ENCODE measurements around the gene FAM3A. TPM values are rescaled to one million over a fixed set of nuclear protein-coding genes. Genes with fewer than 3 reads are reported as not detected.
A peak's percentile ranks its signal among the peaks of the same experiment; 100 is the strongest.
"Not testable (repeated sequence)": the region's sequence is repeated elsewhere in the genome, so short reads cannot be mapped to it uniquely, and the experiment has no call there.

The FAM3A gene
- total RNA-seq, 1 donor from 2014 or later = 62.5 TPM

DNA sequence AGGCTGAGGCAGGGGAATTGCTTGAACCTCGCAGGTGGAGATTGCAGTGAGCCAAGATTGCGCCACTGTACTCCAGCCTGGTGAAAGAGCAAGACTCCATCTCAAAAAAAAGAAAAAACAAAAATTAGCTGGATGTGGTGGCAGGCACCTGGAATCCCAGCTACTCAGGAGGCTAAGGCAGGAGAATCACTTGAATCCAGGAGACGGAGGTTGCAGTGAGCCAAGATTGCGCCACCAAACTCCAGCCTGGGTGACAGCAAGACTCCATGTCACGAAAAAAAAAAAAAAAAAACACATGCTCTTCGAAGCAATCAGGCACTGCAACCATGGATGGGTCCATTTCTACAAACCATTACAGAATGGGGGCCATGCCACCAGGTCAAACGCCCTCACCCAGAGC is 24.3 kb upstream of the FAM3A start:
- ATAC-seq; intact Hi-C loops (cut with micrococcal nuclease); DNase-seq: not testable (repeated sequence)

DNA sequence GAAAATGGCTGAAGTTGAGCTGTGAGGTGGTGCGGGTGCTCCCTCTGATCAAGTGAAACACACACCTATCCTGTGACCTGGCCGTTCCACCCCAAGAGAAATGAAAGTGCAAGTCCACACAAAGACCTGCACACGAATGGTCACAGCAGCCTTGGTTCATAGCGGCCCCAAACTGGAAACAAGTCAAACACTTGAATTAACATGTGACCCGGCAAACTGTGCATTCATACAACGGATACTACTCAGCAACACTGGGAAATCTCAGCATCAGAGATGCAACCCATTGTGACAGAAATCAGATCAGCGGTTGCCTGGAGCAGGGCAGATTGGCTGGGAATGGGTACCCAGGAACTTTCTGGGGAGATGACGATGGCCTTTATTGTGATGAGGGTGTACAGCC is 23.0 kb upstream of the FAM3A start:
- ATAC-seq = no peak
- DNase-seq = no peak
- intact Hi-C loops (cut with micrococcal nuclease) = no loop called here

DNA sequence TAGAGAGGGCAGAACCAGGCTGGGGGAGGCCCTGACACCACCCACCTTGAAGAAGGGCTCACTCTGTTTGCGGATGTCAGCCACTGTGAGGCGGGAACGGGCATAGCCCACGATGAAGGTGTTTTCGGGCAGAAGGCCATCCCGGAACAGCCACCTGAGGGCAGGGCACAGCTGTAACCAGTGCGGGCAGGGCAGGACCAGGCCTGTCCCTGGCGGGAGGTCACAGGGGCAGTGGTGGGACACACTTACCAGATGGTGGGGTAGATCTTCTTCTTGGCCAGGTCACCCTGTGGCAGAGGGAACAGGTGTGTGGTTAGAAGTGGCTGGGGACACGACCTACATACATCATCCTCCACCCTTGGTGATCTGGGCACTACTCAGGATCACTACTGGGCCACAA is 19.9 kb upstream of the FAM3A start:
- intact Hi-C loops (cut with micrococcal nuclease) = no loop called here
- no peak for ATAC-seq
- DNase-seq = no peak

DNA sequence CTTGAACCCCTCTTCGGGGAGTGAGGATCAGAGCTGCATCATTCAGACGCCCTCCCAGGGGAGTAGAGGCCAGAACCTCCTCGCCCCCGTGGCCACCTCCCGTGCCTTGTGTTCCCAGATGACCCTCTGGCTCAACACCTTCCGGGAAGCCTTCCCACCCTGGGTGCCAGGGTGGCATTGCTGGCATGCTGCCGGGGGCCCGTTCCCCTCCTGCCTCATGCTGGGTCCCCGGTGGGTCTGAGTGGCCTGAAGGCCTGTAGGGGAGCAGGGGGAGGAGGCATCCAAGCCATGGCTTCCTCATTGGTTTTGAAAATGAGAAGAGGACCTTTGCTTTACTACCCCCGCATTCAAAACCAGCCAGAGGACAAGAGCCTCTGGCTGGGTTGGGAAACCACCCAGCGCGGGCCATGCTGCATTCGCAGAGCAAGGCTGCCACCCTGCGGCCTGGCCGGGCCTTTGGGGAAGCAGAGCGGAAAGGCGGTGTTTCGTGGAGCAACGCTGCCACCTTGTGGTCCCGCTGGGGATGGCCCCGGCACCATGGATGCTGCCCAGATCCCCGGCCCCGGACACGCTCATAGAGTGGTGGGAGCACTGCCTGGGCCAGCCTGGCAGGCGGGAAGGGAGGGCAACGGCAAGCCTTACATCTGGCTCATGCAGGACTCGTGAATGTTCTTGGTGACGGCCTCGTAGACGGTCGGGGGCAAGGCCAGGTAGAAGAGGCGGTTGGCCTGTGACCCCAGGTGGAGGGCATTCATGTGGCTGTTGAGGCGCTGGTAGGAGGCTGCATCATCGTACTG is 18.7 kb upstream of the FAM3A start:
- intact Hi-C loops (cut with micrococcal nuclease) = no loop called here
- ATAC-seq (peak; percentile 91), DNase-seq (peak; percentile 92)

DNA sequence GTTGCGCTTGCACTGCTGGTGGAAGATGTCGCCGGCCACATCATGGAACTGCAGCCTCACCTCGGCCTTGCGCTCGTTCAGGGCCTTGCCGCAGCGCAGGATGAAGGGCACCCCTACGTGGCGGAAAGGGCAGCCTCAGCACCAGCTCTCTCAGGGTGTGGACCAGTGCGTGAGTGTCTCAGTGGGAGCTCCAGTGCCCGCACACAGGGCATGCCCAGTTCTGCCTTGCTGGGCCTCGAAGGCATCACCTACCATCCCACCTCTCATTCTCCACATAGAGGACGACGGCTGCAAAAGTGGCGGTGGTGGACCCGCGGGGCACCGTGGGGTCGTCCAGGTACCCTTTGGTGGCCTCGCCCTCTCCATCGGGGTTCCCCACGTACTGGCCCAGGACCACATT is 16.7 kb upstream of the FAM3A start:
- ATAC-seq (no peak), DNase-seq (no peak)
- intact Hi-C loops (cut with micrococcal nuclease) = no loop called here

DNA sequence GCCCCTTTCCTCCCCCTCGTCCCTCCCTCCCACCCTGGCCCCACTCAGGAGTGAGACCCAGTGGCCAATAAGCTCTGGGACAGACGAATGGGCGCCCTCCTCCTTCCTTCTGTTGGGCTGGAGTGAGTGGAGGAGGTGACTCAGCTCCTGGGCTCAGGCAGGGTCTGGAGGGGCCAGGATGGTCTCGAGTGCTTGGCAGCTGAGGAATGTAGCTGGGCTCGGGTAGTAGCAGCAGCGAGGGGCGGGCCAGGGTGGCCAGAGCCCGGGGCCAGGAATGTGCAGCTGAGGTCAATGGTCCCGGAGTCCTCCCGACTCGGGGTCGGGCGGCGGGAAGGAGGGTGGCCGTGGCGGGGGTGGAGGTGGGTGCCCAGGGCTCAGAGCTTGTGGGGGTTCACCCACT is 15.6 kb upstream of the FAM3A start:
- DNase-seq (no peak), ATAC-seq (peak; percentile 2)
- intact Hi-C loops (cut with micrococcal nuclease) = no loop called here

DNA sequence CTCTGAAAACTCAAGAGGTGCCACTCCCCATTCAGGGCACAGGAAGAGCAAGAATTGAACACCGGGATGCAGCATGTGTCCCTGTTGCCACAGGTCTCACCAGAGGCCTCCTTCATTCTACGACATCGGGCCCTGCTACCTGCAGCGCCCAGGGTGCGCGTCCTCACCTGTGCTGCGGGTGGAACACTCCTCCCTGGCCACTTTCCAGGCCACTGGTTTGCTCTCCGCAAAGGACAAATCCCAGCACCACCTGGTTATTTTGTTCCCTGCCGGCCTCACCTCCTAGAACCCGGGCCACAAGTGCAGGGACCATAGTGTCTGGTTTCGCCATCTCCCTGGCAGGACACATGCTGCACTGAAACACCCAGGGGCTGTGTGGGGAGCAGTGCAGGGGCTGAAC is 14.3 kb upstream of the FAM3A start:
- intact Hi-C loops (cut with micrococcal nuclease) = no loop called here

DNA sequence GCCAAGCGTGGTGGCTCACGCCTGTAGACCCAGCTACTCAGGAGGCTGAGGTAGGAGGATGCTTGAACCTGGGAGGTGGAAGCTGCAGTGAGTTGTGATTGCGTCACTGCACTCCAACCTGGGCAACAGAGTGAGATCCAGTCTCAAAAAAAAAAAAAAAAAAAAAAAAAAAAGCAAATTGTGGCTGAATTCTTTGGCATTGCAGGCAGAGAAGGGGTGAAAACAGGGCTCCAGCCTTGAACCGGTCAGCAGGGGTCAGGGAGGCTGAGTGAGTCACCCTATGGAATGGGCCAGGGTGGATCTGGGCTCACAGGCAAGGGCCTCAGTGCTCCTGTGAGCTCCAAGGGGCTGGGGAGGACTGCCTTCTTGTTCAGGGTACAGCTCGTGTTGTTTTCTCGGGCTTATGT is 13.2 kb upstream of the FAM3A start:
- intact Hi-C loops (cut with micrococcal nuclease) = no loop called here
- ATAC-seq = no peak
- DNase-seq = no peak

More for the DNA sequence above, 14.3 kb upstream of the FAM3A start:
- DNase-seq = no peak
- ATAC-seq = no peak

DNA sequence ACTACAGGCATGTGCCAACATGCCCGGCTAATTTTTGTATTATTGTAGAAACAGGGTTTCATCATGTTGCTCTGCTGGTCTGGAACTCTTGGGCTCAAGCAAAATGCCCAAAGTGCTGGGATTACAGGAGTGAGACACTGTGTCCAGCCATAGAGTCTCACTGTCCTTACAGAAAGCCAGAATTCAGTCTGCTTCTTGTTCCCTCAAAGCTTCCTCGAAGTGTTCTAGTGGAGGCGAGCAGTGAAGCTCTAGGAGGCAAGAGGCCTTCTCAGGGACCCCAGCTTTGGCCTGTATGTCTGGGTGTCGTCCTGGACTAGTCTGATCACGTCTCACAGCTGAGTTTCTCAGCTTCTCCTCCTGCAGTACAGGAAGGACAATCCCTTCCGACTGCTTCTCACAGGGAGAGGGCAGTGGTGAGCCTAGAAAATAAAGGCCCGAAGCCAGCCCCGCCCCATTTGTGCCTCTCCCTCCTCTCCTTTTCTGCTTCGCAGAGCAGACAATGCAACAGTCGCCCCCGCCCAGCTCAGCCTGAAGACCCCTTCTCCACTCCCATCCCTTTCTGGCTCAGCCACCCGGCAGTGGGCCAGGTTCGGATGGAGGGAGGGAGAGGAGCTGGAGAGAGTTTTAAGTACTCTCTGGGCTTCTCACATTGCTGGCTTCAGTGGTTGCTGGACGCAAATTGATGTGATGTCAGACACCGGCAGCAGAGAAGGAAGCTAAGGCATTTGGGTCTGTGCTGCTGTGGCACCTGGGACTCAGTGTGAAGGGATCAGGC is 11.1 kb upstream of the FAM3A start:
- peak; percentile 85 for DNase-seq
- intact Hi-C loops (cut with micrococcal nuclease) = no loop called here
- peak; percentile 91 for ATAC-seq

DNA sequence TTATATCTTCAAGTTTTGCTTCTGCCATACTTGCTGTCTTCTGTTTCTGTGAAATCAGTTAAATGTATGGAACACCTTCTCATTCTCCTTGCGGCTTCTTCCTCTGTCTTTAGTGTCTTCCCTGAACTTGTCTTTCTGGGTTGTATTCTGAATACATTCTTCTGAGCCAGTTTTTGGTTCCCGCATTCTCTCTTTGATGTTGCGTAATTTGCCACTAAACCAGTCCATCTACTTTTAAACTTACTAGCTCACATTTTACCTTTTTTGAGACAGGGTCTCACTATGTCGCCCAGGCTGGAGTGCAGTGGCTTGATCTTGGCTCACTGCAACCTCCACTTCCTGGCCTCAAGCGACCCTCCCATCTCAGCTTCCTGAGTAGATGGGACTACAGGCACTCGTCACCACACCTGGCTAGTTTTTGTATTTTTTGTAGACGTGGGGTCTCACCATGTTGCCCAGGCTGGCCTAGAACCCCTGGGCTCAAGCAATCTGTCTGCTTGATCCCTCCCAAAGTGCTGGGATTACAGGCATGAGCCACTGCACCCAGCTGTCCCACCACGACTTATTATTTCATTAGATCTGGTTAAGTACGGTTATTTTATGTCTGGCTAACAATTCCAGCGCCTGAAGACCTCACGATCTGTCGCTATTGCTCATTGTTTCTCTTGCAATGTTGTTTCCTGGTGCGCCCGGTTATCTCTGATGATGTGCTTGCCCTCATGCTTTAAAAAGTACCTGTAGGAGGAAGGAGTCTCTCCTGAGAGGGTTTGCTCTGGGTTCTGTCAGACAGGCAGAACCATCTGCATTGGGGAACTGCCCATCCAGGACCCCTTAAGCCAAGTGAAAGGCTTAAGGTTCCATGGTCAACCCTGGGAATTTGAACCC is 9.8 kb upstream of the FAM3A start:
- DNase-seq = no peak
- intact Hi-C loops (cut with micrococcal nuclease) = no loop called here
- ATAC-seq = no peak

DNA sequence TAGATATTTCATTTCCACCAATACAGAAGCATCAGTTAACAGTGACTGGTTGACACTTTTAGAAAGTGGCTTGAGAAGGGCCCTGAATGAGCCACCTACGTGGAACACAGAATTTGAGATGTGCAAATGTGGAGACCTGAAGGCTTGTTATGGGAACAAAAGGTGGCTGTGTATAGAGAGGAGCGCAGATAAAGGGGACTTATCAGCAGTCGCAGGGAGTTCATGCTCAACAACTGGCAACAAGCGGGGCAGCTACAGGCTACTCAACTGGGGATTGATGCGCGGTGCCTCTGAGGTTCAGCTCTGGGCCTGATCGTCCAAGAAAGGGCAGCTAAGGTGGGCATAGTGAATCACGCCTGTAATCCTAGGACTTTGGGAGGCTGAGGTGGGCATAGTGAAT is 3.4 kb upstream of the FAM3A start:
- intact Hi-C loops (cut with micrococcal nuclease) = no loop called here
- no peak for ATAC-seq

DNA sequence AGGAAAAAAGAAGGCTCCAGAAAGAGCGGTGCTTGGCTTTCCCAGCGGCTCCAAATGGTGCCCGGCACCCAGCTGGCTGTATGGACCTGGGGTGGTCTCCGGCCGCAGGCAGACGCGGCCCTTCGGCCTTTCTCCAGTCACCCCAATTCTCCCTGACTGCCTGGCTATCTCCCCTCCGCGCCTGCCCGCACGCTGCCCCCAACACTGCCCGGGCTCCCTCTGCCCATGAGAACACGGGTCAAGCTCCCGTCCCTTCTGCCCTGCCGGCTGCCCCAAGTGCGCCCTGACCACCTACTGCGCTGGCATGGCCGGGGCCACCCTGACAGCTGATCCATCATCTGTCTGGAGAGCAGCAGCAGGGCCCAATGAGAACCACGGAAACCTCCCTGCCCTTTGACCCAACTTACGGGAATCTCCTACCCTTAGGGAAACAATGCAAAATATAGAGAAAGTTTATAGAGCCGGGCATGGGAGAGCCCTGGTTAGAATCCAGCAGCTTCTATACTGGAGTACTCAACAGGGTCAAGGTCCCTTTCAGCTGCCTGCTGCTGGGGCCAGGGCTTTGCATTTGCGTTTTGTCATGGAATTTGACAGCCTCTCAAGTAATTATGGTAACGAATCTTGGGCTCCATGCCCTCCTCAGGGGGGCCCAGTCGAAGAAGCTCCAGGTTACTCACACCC is 1.2 kb upstream of the FAM3A start:
- DNase-seq = peak; percentile 44
- ATAC-seq = peak; percentile 1
- intact Hi-C loops (cut with micrococcal nuclease) = no loop called here

More for the DNA sequence above, 3.4 kb upstream of the FAM3A start:
- no peak for DNase-seq

DNA sequence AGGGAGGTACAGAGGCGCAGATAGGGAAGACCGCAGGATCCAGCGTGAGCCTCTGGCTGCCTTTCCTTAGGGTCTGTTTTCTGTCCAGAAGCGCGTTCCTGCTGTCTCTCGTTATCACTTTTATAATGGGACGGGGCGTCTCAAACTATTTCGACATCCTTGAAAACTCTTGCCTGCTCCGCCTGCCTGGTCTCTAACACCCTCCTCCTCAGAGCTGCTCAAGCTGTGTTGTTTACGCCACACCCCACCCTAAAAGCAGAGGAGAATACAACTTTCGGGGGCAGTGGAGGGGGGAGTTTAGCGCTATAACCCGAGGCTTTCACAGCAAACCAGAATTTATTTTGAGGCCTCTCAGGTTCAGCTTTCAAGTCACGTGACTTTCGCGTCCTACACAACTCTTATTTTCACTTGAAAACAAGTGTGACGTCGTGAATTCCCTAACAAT is 646 bp upstream of the FAM3A start:
- intact Hi-C loops (cut with micrococcal nuclease) = no loop called here
- ATAC-seq = peak; percentile 67
- no peak for DNase-seq

DNA sequence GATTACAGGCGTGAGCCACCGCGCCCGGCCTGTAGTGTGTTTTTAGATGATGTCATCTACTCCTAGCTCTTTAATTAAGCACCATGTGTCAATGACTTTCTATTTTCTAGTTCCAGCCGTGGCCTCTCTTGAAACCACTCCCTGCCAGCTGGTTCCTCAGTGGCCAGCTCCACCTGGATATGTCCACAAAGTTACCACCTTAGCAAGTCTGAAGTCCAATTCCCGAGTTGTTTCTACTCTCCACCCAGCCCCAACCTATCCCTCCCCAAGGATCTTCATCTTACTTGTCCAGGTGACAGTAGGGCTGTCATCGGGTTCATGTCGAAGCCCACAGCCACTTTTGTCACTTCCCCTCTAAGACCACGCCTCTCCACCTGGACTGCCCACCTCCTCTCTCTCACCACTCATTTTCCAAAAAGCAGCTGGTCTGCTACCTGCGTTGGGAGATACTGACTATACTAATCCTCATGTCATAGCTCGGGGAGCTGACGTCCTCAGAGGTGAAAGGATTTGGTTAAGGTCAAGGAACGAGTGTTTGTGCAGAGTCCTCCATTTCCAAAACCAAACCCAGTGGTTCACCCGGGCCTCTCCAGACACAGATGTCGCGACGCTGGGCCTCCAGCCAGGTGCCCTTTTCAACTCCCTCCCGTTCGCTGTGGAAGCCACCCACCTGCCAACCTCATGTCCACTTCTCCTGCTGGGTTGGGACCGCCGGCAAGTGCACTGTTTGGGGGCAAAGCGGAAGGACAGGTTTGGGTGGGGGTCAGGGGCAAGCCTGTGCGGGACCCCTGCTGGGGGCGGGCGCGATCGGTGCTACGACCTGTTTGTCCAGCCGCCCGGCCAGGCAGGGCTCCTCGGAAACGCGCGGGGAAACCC is 704 bp downstream of the FAM3A start:
- intact Hi-C loops (cut with micrococcal nuclease) = no loop called here
- DNase-seq (peak; percentile 66), ATAC-seq (peak; percentile 2)

DNA sequence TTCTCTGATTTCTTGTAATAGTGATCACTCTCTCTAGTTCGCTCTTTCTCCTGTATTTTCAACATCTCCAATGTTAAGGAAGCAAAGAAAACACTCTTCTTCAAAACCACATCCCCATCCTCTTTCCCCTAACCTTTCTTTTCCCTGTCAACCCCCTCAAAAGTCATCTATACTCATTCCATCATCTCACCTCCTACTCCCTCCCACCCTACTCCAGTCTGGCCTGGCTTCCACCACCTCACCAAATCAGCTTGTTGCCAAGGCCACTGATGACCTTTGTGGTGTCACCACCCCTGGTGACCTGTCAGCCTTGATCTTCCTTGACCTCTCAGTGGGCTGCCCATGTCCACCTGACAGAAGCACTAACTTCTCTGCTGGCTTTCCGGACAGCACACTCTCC is 2.3 kb downstream of the FAM3A start:
- ATAC-seq = no peak
- no peak for DNase-seq
- intact Hi-C loops (cut with micrococcal nuclease) = no loop called here

DNA sequence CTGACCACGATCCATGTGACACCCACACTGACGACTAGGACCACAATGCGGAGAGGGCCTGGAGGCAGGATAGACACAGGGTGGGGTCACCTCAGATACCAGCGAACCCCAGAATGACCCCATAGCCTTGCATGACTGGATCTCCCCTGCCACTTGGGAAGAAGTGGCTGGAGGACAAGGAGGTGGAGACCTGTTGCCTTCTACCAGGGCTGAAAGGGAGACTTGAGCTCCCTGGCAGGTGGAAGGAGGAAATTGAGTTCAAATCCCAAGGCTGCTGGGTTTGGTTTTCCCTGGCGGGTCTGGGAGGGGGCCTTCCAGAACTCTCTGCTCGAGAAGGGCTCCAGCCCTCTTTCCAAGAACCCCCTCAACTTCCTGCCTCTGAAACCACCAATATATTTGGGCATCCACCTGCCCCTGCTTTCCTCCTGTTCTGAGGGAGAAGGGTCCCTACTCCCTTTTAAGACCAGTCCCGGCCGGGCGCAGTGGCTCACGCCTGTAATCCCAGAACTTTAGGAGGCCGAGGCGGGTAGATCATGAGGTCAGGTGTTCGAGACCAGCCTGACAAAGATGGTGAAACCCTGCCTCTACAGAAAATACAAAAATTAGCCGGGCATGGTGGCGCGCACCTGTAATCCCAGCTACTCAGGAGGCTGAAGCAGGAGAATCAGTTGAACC is 3.0 kb downstream of the FAM3A start:
- intact Hi-C loops (cut with micrococcal nuclease) = no loop called here
- no peak for DNase-seq
- ATAC-seq = no peak

DNA sequence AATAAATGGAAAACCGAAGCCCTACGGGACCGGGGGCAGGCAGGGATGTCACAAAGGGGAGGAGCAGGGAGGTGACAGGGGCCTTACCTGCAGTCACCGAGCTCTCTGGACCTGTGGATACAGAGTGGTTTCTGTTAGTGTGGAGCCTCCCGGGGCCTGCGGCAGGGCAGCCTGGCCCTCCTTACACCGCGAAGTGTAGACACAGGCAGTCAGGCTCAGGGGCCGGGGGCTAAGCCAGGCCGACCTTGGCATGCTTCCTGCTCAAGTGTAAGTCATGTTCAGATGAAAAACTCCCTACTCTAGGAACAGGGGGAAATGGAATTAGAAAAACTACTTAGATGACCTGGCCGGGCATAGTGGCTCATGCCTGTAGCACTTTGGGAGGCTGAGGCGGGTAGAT is 4.3 kb downstream of the FAM3A start:
- ATAC-seq (no peak), DNase-seq (no peak)
- intact Hi-C loops (cut with micrococcal nuclease) = no loop called here

DNA sequence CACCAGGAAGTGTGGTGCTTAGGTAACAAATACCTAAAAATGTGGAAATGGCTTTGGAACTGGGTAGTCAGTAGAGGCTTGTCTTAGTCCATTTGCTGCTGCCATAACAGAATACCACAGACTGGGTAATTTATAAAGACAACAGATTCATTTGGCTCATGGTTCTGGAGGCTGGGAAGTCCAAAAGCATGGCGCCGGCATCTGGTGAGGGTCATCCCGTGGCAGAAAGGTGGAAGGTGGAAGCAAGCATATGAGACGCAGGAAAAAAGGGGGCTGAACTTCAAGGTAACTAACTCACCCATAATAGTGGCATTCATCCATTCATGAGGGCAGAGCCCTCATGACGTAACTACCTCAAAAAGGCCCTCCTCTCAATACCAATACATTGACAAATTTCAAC is 6.6 kb downstream of the FAM3A start:
- DNase-seq (no peak), ATAC-seq (no peak)

More for the DNA sequence above, 6.6 kb downstream of the FAM3A start:
- intact Hi-C loops (cut with micrococcal nuclease) = no loop called here

Measured in left ventricle myocardium superior (tissue), 1 donor.